Hepatocyte (in vitro differentiated cells): ENCODE data around the gene NR2C1. TPM values are rescaled to one million over a fixed set of nuclear protein-coding genes. Genes with fewer than 3 reads are reported as not detected.

ENCODE experiments used
- DNase-seq: peaks from one replicate; pipeline ENCODE4 v3.0.0-alpha.2; 2016; ENCODE audit warnings: low spot score
- H2AFZ ChIP-seq: fragments of 200-600 bp; sonication (generic); 2 replicates; pipeline ENCODE4 v1.6.0; 2016; ENCODE audit warnings: antibody characterized with exemption, mild to moderate bottlenecking
- H3K27ac ChIP-seq: fragments of 200-600 bp; sonication (generic); 2 replicates; pipeline ENCODE4 v1.5.1; 2016; ENCODE audit warnings: mild to moderate bottlenecking
- H3K27me3 ChIP-seq: fragments of 200-600 bp; sonication (generic); 2 replicates; pipeline ENCODE4 v1.6.1; 2016
- H3K36me3 ChIP-seq: fragments of 200-600 bp; sonication (generic); replicated peaks from 2 replicates; pipeline ENCODE4 v1.5.1; 2016; ENCODE audit warnings: low read depth; ENCODE audit not compliant: insufficient read depth
- H3K4me1 ChIP-seq: fragments of 200-600 bp; sonication (generic); 2 replicates; pipeline ENCODE4 v1.5.1; 2016; ENCODE audit warnings: mild to moderate bottlenecking, moderate library complexity; ENCODE audit not compliant: insufficient read depth
- H3K4me2 ChIP-seq: fragments of 200-600 bp; sonication (generic); 2 replicates; pipeline ENCODE4 v1.6.0; 2016
- H3K4me3 ChIP-seq: fragments of 200-600 bp; sonication (generic); 2 replicates; pipeline ENCODE4 v1.5.1; 2016; ENCODE audit warnings: mild to moderate bottlenecking
- H3K79me2 ChIP-seq: fragments of 200-600 bp; sonication (generic); 2 replicates; pipeline ENCODE4 v1.6.0; 2017; ENCODE audit warnings: mild to moderate bottlenecking
- H3K9me2 ChIP-seq: fragments of 200-600 bp; sonication (generic); replicated peaks from 2 replicates; pipeline ENCODE4 v1.6.0; 2017; ENCODE audit warnings: mild to moderate bottlenecking; ENCODE audit not compliant: insufficient read depth
- H3K9me3 ChIP-seq: fragments of 200-600 bp; sonication (generic); 2 replicates; pipeline ENCODE4 v1.5.1; 2016; ENCODE audit warnings: low read depth, mild to moderate bottlenecking
- H4K20me1 ChIP-seq: fragments of 200-600 bp; sonication (generic); 2 replicates; pipeline ENCODE4 v1.6.0; 2016; ENCODE audit warnings: mild to moderate bottlenecking; ENCODE audit not compliant: insufficient read depth, poor library complexity, severe bottlenecking
- CTCF ChIP-seq: fragments of 200-600 bp; sonication (generic); IDR thresholded peaks from 2 replicates; pipeline ENCODE4 v1.5.1; 2016; ENCODE audit warnings: antibody characterized with exemption, mild to moderate bottlenecking; ENCODE audit not compliant: poor library complexity
- EZH2 ChIP-seq: fragments of 200-600 bp; sonication (generic); IDR thresholded peaks from 2 replicates; pipeline ENCODE4 v1.6.1; 2016; ENCODE audit warnings: antibody characterized with exemption, mild to moderate bottlenecking, borderline replicate concordance
- EZH2phosphoT487 ChIP-seq: fragments of 200-600 bp; sonication (generic); IDR thresholded peaks from one replicate; pipeline ENCODE4 v1.6.1; 2018; ENCODE audit warnings: antibody characterized with exemption, mild to moderate bottlenecking, low read depth, moderate library complexity; ENCODE audit not compliant: unreplicated experiment, severe bottlenecking
- WGBS: methylation state at CpG from one replicate; pipeline ENCODE4 v1.1.6; 2016; ENCODE audit warnings: low lambda C conversion rate; ENCODE audit errors: missing lambda C conversion rate; 5-methylcytosine and 5-hydroxymethylcytosine counted together
- polyA plus RNA-seq: library from polyadenylated mRNA; unstranded; fragments of >200 nt; fragmentation: Nextera tagmentation; extraction: Ambion mirVana; gene quantifications from 2 replicates; pipeline ENCODE4 v1.2.1, GENCODE V29; 2016
- total RNA-seq: library from RNA; depleted of rRNA; stranded (reverse); fragments of >200 nt; gene quantifications from 2 replicates; pipeline ENCODE4 v1.2.3, GENCODE V29; 2014

The NR2C1 gene
- total and polyA plus RNA-seq, 2 experiments from 2014 or later: 28.4 to 40.6 TPM

GRCh38 chr12:95014554-95014953 is 58.9 kb downstream of the NR2C1 start:
- Histone ChIP-seq H2AFZ (no peak overlapping the region), H3K4me3 (no peak overlapping the region), H3K4me2 (no peak overlapping the region), H3K36me3 (no peaks in the 10 kb centered on the region), H3K4me1 (no peaks in the 10 kb centered on the region), H3K27me3 (no peaks in the 10 kb centered on the region), H3K9me3 (no peaks in the 10 kb centered on the region), H4K20me1 (no peaks in the 10 kb centered on the region), H3K79me2 (no peaks in the 10 kb centered on the region), H3K27ac (no peak overlapping the region), H3K9me2 (no peaks in the 10 kb centered on the region)
- no peak for TF ChIP-seq EZH2
- no peak for TF ChIP-seq EZH2phosphoT487
- TF ChIP-seq CTCF: no peak
- DNase-seq: no peak

- Histone ChIP-seq H3K9me3 (no peaks in the 10 kb centered on the region), H4K20me1 (no peaks in the 10 kb centered on the region), H3K9me2 (no peaks in the 10 kb centered on the region), H3K4me3 (no peak overlapping the region), H3K27ac (no peak overlapping the region), H2AFZ (no peak overlapping the region), H3K79me2 (peaks cover 18% of the 10 kb centered on the region), H3K4me1 (no peaks in the 10 kb centered on the region), H3K36me3 (no peaks in the 10 kb centered on the region), H3K27me3 (no peaks in the 10 kb centered on the region), H3K4me2 (no peak overlapping the region)
- no peak for DNase-seq
- no peak for TF ChIP-seq CTCF
- TF ChIP-seq EZH2phosphoT487: no peak
- TF ChIP-seq EZH2: no peak
- WGBS: 94% methylated on average over 4 of the region's 4 CpGs
These were observed 67.2 kb downstream of the NR2C1 start for GRCh38 chr12:95006206-95006605.

GRCh38 chr12:95004610-95005009 is 68.8 kb downstream of the NR2C1 start:
- 100% methylated on average over 2 of the region's 2 CpGs for WGBS
- Histone ChIP-seq H3K27me3 (no peaks in the 10 kb centered on the region), H3K4me3 (no peak overlapping the region), H3K4me2 (no peak overlapping the region), H3K9me2 (no peaks in the 10 kb centered on the region), H4K20me1 (no peaks in the 10 kb centered on the region), H3K9me3 (no peaks in the 10 kb centered on the region), H3K4me1 (no peaks in the 10 kb centered on the region), H3K27ac (no peak overlapping the region), H3K36me3 (no peaks in the 10 kb centered on the region), H3K79me2 (peaks cover 34% of the 10 kb centered on the region), H2AFZ (no peak overlapping the region)
- no peak for DNase-seq
- TF ChIP-seq EZH2phosphoT487 (no peak), CTCF (no peak), EZH2 (no peak)

- Histone ChIP-seq H3K9me2 (no peaks in the 10 kb centered on the region), H3K36me3 (no peaks in the 10 kb centered on the region), H3K9me3 (no peaks in the 10 kb centered on the region), H3K27ac (peak overlapping the region; percentile 78), H3K4me2 (peak overlapping the region; percentile 70), H3K4me3 (no peak overlapping the region), H3K79me2 (peaks cover 41% of the 10 kb centered on the region), H3K4me1 (no peaks in the 10 kb centered on the region), H4K20me1 (no peaks in the 10 kb centered on the region), H2AFZ (peak overlapping the region; percentile 78), H3K27me3 (no peaks in the 10 kb centered on the region)
- WGBS: 81% methylated on average over 15 of the region's 15 CpGs
- no peak for DNase-seq
- TF ChIP-seq EZH2phosphoT487 (no peak), CTCF (no peak)
These were observed 69.5 kb downstream of the NR2C1 start for GRCh38 chr12:95003921-95004272.
